Lower leg skin (tissue), 3 donors: ENCODE results near the gene FANCC.
"Not testable (repeated sequence)": the region's sequence is repeated elsewhere in the genome, so short reads cannot be mapped to it uniquely, and the experiment has no call there.

Source experiments
- POLR2A ChIP-seq, 2 donors: fragments of 450-650 bp; IDR thresholded peaks; one replicate each; pipeline ENCODE4 v1.6.1; 2016 to 2017; ENCODE audit warnings: antibody characterized with exemption in 2 of 2, mild to moderate bottlenecking in 1 of 2, moderate library complexity in 1 of 2
- TF ChIP-seq, protein P1 (sequence below), 3 donors: fragments of 450-650 bp; IDR thresholded peaks; one replicate each; pipeline ENCODE4 v1.5.1; 2016; ENCODE audit warnings: antibody characterized with exemption in 3 of 3, mild to moderate bottlenecking in 3 of 3, moderate library complexity in 2 of 3

- TF ChIP-seq, protein P1, sequence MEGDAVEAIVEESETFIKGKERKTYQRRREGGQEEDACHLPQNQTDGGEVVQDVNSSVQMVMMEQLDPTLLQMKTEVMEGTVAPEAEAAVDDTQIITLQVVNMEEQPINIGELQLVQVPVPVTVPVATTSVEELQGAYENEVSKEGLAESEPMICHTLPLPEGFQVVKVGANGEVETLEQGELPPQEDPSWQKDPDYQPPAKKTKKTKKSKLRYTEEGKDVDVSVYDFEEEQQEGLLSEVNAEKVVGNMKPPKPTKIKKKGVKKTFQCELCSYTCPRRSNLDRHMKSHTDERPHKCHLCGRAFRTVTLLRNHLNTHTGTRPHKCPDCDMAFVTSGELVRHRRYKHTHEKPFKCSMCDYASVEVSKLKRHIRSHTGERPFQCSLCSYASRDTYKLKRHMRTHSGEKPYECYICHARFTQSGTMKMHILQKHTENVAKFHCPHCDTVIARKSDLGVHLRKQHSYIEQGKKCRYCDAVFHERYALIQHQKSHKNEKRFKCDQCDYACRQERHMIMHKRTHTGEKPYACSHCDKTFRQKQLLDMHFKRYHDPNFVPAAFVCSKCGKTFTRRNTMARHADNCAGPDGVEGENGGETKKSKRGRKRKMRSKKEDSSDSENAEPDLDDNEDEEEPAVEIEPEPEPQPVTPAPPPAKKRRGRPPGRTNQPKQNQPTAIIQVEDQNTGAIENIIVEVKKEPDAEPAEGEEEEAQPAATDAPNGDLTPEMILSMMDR (IDR thresholded peaks at IDR 0.05): not testable (repeated sequence)
- not testable (repeated sequence) for TF ChIP-seq POLR2A (IDR thresholded peaks at IDR 0.05)
Observed at GRCh38 chr9:95293296-95293695, 24.2 kb downstream of the FANCC start.
